Retina (tissue), 1 donor: Measurements from ENCODE around the gene ZFHX3.

Experiments
- DNase-seq: peaks from one replicate; pipeline ENCODE4 v3.0.0-alpha.2; 2016

The ZFHX3 gene

DNA sequence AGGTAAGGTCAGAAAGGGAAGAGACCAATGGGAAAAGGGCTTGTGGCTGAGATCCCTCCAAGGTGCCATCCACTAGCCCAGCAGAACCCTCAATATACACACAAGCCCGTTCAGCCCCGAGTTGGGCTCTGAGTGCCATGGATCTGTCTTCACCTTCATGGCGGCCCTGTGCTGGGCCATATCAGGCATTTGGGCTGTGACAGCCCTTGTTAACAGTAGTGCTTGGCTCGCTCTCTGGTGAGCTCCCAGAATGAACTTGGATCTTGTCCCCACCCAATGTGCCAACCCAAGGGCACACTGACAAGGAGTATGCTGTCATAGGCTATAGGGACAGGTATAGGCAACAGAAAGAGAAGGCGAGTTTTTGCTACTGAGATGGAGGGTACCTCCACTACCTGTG, 182.7 kb downstream of the ZFHX3 start:
- DNase-seq, result no peak

DNA sequence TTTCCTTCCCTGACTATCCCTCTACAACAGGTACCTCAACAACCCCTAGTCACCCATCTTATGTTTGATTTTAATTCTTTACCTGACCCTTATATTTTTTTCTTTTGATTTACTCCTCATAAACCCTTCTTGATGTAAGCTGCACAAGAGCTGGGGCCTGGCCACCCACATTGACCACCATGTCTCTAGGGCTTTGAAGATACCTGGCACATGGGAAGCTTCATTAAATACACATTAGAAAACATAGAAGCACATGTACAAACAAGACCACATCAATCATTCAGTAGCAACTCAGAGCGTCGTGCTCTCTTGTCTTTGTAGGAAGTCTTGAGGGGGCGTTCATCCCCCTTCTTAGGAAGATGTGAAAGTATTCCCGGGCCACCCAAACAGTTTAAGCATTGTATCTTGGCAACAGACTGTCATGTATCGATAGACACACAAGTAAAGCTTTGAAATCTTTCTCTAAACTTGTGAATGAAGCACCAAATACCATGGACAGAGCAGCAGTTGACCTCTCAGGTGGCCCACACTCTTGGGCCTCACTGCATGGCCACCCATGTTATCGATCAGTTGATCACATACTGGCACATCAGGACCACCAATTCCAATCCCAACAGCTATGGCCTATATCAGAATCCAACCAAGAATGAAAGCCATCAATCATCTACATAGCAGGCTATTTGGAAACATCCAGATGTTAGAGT, 183.6 kb downstream of the ZFHX3 start:
- no peak for DNase-seq

DNA sequence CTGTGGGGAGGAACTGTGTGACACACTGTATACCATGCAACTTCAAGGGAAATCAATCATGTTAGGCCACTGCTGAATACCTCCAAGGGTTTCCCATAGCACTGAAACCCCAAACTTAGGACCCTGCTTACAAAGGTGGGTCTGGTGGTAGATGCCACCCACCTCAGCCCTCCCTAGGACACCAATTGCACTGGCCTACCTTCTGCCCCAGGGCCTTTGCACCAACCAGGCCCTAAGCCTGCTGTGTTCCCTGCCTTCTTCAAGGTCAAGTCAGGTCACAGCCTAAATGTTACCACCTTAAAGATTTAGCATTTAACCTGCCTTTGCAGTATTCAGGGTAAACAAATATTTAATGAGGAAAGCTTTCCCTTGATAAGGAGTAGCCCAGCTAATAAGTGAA, 185.8 kb downstream of the ZFHX3 start:
- no peak for DNase-seq

DNA sequence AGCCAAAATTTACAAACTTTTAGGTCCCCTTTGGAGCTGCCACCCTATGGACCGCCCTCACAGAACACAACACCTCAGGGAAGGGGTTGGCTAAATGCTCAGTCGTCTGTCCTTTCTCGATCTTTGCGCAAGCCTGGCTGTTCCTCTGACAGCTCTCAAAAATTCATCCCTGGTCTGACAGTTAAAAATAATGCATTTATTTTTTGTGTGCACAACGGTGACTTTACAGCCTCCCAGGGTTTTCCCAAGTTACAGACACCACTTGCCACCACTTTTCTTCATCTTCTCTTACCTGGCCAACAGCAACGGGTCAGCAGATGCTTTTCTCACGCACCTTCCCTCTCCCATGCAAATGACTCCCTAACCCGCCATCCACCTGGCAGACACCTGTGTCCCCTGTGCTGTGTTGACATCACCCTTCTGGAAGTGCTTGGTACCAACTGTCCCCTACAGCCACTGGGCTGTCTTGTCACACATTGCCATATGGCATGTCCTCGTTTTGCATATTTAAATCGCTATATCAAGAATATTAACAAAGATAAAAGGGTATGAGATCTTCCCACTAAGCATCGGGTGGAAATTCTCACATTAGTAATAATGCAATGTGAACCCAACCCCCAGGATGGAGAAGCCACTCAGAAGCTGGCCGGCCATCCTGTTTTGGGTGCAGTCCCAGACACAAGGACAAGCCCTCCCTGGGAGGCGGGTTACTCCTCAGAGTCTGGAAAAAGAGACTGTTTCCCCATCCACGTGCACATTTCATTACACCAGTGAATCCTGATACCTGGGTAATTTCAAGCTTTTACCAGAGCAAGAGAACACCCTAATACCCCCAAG, 187.0 kb downstream of the ZFHX3 start:
- DNase-seq, result no peak

DNA sequence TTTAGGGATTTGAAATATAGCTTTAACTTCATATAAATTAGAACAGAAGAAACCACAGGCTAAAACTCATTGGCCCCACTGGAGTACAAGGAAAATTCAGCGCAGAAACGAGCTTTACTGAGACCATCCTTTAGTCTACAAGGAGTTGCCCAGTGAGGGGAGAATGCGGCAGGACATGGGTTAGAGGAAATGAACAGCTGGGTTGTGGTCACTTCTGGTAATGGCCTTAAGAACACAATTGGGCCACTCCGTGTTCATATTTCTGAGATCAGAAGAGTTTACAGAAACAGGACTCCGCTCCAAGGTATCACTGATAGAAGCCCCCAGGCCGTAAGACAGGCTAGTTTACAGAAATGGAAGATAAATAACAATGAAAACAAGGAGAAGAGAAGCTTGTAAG, 188.3 kb downstream of the ZFHX3 start:
- DNase-seq, result no peak

DNA sequence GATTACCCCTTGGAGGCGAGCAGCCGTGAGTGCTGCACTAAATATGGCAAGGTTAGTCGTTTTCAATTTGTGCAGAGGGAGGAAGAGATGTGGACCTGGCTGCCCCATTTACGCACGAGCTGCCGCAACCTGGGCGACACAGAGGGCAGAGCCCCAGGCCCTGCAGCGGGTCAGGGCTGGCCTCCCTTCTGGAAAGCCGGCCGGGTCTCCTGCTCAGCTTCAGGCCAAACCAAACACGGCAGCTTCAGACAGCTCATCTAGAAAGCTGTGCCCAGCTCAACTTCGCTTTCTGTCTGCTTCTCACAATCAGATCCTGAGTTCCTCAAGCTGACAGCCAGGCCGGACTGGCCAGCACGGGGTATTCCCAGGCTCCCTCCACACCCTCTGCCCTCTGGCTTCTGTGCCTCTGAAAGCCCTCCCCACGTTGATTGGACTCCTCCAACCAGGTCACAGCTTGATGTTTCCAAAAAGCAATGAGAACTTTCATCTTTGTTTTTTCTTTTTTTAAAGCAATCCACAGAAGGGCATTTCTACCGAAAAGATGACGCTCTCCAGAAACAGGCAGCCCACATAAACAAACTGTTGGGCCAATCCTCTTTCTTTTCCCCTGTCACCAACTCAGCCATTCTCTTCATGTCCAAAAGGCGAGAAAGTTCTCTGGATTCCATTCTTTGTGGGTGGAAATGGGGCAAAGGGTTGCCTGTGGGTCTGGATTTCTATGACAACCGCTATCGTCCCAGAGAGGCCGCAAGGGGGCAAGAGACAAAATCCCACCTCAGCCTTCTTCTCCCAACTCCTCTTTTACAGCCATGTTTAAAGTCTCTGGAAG, 189.0 kb downstream of the ZFHX3 start:
- peak; percentile 76 for DNase-seq

DNA sequence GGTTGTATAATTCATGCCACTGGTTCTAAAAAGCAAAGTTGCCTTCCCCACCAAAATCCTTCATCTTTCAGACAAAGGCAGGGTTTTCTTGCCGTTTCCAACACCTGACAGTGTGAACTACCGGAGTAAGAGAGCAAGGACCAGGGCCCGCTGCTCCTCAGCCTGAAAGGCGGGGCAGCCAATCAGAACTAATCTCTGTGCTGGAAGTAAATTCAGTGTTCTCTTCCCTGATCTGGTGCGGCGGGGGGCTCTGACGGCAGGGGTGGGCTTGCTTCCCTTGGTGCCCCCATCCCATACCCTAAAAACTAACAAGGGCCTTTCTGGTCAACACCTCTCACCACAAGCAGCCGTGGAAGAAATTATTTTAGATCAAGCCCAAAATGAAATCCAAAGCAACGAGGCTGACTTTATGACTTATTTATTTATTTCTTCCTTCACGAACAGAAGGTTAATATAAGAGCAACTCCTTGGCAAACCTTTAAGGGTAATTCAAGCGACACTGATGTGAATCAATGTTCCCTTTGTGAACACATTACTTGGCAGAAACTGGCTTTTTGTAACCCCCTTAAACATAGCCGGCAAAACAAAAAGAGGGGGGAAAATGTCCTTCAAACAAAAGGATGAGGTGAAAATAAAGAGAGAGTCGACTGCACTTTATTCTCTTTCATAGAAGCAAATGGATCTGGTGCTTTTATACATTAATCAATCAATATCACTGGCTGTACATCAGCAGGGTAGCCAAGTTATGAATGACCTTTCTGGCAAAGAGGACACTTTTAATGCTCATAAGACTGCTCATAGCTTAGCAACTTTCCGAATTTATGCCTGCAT, 189.9 kb downstream of the ZFHX3 start:
- DNase-seq, result peak; percentile 55

DNA sequence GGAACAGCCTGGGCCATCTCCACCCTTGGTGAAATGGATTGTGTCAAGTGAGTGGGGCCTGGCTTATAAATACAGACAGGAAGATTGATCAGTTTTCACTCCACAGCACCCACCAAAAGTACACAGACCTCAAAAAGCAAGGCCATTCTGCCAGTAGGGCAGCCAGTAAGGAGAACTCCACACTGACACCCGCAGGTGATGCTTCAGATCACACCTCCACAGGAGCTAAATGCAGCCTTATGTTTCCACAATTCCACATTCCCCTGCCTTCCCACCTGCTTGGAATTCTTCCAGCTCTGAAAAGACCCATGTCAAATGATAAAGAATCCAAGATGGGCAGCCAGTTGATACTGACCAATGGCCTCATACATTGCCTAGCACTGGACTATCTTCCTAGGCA, 191.1 kb downstream of the ZFHX3 start:
- DNase-seq, result peak; percentile 37

DNA sequence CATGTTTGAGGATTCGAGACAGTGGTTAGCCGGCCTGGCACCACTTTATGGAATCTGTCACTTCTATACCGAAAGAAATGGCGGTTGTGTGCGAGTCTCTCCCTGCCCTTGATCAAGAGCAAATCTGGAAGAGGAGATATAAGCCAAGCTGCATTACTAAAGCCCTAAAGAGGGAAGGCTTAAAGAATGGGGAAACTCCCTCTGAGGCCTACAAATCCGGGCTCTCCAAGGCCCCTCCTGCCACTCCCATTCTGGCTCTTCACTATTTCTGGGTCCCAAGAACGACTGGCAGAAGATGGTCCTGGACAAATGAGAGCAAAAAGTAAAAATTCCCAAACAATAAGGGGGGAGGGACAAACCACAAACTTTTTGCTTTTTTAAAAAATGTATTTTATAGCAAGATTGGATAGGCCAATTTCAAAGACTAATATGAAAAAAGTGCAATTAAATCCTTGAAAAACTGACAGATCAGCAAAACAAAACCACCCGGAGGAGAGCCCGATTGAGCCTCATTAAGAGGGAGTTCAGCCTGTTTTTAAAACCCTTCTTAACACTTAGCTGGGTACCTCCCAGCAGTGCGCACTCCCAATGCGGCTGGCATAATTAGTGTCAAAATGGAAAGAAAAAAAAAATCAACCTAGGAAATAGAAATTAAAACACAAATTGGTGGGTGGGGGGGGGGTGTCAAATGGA, 193.5 kb downstream of the ZFHX3 start:
- no peak for DNase-seq

DNA sequence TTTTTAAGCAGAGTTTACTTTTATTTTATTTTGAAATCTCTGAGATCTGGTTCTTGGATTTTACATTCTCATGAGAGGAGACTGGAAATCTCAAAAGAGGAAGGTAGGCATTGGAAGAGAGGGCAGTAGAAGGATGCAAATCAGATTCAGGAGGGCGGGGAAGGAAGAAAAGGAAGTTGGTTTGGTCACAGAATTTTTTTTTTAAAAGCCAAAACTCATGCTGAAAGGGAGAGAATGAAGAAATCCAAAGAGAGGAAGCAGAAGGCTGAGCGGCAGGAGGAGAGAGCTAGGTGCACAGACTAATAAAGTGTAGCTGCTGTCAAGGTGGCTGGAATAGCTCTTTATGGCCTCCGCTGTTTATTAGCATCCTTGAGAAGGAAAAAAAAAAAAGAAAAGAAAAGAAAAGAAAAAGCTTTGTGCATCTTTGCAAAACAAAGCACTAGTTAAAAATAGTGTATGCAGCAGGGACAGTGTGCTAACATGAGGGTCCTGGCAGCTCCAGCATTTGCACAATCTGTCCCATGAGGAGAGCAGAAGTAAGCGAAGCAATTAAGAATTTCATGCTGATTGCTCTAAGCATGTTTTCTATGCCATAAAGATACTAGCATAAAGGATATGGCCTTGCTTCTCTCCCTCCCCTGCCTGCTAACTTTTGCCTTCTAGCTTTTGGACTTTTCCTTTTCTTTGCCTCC, 194.2 kb downstream of the ZFHX3 start:
- no peak for DNase-seq

DNA sequence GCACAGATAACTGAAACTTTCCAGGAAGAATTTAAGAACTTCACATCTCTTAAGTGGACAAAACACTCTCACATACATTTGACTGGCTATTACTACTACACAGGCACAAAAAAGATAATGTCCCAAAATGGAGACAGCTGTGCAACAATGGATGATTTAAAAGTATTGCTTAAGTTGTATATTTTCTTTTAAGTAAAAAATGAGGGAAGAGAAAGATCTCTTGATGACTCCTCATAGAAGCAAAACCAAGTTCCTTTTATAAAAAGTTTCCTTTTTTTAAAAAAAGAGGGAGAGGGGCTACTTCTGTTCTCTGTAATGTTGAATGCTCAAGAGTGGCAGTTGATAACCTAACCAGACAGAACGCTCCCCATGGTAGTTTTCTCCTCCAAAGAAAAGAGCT, 195.5 kb downstream of the ZFHX3 start:
- no peak for DNase-seq

DNA sequence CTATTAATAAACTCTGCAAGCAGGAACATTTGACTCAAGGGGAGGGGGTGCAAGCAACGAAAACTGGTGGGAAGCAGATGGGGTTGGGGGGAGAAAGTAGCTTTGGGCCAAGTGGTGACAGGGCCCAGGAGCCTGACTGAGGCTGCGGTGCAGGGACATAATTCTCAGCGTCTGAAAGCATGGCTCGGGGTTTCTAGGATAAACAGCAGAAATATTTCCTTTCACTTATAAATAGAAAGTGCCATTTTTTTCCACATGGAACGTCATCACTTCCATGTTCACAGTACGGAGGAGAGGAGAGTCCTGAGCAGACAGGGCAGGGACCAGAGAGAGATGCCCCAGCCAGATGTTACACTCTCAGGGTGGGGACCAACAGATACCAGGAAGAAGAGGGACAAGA, 197.1 kb downstream of the ZFHX3 start:
- no peak for DNase-seq

DNA sequence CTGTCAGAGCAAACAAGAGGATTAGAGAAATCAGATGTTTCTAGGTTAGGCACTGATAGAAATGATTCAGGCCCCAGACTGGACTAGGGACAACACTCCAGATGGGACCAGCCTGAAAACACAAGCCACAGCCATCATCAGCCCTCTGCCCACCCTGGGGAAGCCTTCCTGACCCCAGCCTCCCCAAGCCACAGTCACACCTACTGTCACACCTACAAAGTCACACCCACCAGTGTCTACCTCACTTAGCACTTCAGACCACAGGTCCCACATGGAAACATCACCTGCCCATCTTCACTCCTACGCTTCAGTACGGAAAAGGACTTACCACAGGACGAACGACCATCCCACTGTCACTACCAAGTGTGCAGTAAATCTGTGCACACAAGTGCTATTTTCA, 197.9 kb downstream of the ZFHX3 start:
- no peak for DNase-seq

DNA sequence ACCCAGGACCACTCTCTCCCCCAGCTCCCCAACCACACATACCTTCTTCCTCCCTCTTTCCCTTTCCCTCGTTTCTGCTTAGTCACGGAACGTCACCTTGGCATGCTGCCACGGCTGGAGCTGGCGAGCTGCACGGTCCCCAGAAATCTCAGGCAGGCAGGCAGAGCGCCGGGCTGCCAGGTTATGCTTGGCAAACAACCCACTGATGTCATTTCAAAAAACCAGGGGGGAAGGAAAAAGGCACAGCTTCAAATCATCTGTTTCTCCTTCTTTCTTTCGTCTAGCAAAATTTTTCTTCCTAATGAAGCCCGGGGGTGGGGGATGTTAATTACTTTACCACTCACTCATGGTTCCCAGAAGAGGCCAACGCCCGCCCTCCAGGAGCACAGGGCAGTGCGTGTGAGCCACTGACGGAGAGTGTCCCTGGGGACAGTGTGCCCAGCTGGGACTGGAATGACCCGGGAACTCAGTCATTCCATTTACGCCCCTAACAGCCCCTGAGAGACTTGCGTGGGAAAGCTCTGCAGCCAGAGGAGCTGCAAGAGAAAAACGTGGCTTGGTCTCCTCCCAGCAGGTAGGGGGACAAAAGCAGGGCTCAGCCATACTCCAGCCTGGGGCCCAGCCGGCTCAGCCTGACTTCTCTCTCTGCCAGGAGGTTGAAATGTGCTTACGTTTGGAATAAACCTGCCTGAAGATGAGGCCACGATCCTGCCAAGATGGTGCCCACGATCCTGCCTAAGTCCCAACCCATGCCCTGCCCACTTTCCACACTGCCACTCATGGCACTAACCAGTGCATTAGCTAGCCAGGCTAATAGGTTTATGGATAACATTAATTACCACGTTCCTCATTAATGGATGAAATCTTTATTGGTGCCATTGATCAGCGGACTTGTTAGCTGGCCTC, 198.9 kb downstream of the ZFHX3 start:
- peak; percentile 65 for DNase-seq

DNA sequence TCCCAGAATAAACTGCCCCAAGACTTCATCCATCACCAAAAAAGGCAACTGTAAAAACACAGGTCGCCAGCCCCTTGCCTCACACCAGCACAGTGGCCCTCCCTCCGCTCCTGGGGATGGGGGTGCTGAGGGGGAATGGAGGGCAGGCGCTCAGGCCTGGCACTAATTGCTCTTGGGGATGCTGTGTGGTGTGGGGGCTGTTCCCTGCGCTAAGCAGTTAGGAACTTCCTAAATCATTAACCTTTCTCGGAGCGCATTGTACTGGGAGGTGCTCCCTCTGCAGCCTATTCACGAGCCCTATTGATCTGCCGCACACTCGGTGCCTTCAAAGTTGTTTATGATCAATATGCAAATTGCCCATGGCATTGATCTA, 199.9 kb downstream of the ZFHX3 start:
- DNase-seq, result peak; percentile 58

DNA sequence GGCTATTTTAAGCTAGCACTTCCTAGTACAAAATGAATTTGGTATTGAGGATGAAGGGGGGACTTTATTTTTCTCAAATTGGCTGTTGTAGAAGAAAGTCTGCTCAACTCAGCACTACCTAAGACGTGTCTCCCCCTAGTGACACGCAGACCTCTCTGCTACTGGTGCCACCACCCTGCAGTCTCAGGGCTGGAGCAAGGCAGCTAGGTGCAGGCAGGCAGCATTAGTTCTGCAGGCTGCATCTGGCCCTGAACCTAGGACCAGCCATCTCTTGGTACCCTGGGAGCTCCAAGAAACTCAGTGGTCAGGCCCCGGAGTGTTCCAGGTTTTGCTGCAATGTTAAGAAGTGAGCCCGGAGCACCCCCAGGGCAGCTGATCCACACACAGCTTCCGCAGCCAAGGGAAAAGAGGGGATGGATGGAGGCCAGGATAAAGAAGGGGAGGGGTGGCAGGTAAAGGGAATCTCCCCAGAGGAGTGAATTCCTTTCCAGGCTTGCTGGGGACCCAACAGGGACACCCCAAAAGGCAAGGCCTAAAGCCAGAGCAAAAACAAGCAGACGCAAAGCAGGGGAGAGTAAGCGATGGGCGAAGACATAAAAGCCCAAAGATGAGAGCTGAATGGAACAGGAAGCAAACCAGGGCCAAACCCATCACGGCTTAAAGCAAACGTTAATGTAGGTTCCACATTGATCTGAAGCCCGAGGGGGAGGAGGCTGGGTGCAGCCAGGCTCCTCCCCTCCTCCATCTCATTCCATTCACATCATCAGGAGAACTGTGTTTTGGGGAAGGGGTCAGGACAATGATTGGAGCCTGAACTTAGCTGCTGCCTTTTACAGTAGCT, 200.5 kb downstream of the ZFHX3 start:
- DNase-seq, result peak; percentile 52

DNA sequence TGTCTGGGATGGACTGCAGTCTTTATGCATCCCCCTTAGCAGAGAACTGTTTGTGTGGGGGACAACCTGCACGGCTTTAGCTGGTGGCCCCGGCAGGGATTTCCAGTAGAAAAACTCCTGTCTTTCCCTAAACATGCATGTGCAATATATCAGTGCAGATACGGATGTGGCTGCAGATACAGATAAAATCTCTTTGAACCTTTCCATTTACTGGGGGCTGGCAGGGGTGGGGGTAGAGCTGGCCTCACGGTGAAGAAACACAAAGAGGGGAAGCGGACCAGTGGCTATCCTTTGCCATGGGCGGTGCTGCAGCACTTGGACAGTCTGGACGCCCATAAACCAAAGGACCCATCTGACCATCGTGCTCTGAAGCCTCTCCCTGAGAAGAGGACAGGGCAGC, 201.3 kb downstream of the ZFHX3 start:
- no peak for DNase-seq

DNA sequence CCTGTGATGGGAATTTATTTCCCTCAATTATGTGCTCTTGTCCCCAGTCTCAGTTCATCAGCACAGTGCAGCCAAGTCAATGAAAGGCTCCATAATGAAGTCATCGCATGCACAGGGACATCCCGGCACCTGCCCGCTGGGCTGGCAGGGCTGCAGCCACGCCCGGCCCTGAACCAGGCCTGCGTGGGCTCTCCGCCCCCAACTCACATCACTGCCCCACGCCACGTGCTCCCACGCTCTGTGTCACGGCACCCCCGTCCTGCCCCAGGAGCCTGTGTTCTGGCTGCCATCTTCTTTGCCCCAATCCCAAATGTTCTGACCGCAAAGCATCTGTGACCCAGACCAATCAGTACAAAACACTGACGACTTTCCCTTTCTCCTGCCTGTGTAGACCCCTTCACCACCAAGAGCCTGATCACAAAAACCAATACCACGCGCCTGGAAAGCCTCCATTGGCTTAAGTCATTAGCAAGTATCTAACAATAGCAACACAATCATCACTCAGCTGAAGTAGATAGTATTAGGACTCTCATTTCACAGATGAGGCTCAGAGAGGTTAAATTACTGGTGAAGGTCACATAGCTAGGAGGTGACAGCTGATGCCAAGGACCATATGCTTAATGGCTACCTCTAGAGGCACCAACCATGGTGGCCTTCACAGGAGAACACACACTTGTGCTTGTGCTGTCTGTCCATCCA, 202.5 kb downstream of the ZFHX3 start:
- no peak for DNase-seq
